CD4-positive, alpha-beta T cell (primary cell): ENCODE data around the gene FKRP. TPM values are rescaled to one million over a fixed set of nuclear protein-coding genes. Genes with fewer than 3 reads are reported as not detected.
A peak's percentile ranks its signal among the peaks of the same experiment; 100 is the strongest.

Experiments used
- ATAC-seq: fragments of 200-7000 bp; cut with Tn5 transposase; one replicate; pipeline ENCODE4 v1.10.0; 2022; ENCODE audit warnings: mild to moderate bottlenecking; ENCODE audit not compliant: poor library complexity
- CTCF ChIA-PET: fragments of 350-600 bp; sonication (Branson Sonifier 250); formaldehyde crosslinking; loops from one replicate; lab custom pipeline; 2021; ENCODE audit warnings: antibody characterized with exemption, inconsistent platforms; lab: Charles Lee
- POLR2A ChIA-PET: fragments of 350-600 bp; sonication (Branson Sonifier 250); formaldehyde crosslinking; loops from one replicate; lab custom pipeline; 2021; ENCODE audit warnings: antibody characterized with exemption, inconsistent platforms; lab: Charles Lee
- DNase-seq, 14 experiments: peaks; one replicate each; pipeline ENCODE4 v3.0.0-alpha.2; 2013 to 2020; ENCODE audit warnings: mixed read lengths in 2 of 14
- H3K27ac ChIP-seq, 2 donors: one replicate each; pipeline versions ENCODE4 v1.5.1 to v1.7.0; 2013; ENCODE audit warnings: low read length in 2 of 2, low read depth in 1 of 2, mild to moderate bottlenecking in 1 of 2
- H3K27me3 ChIP-seq, 2 experiments: 1 replicate in 1 of 2; 2 replicates in 1 of 2; pipeline versions ENCODE4 v1.6.1 to v1.7.0; 2013; ENCODE audit warnings: low read length in 2 of 2, control low read depth in 1 of 2, mild to moderate bottlenecking in 1 of 2, moderate library complexity in 1 of 2; ENCODE audit not compliant: insufficient read depth in 2 of 2, control insufficient read depth in 1 of 2
- H3K36me3 ChIP-seq: one replicate; pipeline ENCODE4 v1.6.1; 2013; ENCODE audit warnings: low read length, control low read depth; ENCODE audit not compliant: insufficient read depth
- H3K4me1 ChIP-seq: one replicate; pipeline ENCODE4 v1.6.1; 2013; ENCODE audit warnings: low read length, control low read depth; ENCODE audit not compliant: insufficient read depth
- H3K4me3 ChIP-seq: one replicate; pipeline ENCODE4 v1.5.1; 2013; ENCODE audit warnings: mild to moderate bottlenecking, low read length, moderate library complexity
- H3K9me3 ChIP-seq, 2 experiments: 1 replicate in 1 of 2; 2 replicates in 1 of 2; pipeline versions ENCODE4 v1.6.1 to v1.7.0; 2013; ENCODE audit warnings: low read length in 2 of 2, mild to moderate bottlenecking in 2 of 2, control low read depth in 1 of 2, moderate library complexity in 1 of 2; ENCODE audit not compliant: control insufficient read depth in 1 of 2, insufficient read depth in 1 of 2
- H3K27ac Mint-ChIP-seq: one replicate; pipeline ENCODE4 v1.8.0; 2020; ENCODE audit warnings: mixed read lengths
- H3K27me3 Mint-ChIP-seq: one replicate; pipeline ENCODE4 v1.8.0; 2021; ENCODE audit warnings: mixed read lengths
- H3K36me3 Mint-ChIP-seq: one replicate; pipeline ENCODE4 v1.8.0; 2021; ENCODE audit warnings: low read depth, mixed read lengths
- H3K4me1 Mint-ChIP-seq: one replicate; pipeline ENCODE4 v1.8.0; 2021; ENCODE audit warnings: low read depth, mixed read lengths
- H3K4me3 Mint-ChIP-seq: one replicate; pipeline ENCODE4 v1.8.0; 2020; ENCODE audit warnings: mild to moderate bottlenecking, mixed read lengths
- H3K9me3 Mint-ChIP-seq: one replicate; pipeline ENCODE4 v1.8.0; 2020; ENCODE audit warnings: mixed read lengths
- CTCF ChIP-seq: fragments of 200-600 bp; IDR thresholded peaks from one replicate; pipeline ENCODE4 v1.8.0; 2022; ENCODE audit warnings: antibody characterized with exemption, mild to moderate bottlenecking
- intact Hi-C, 2 experiments: fragments of 100-400 bp; cut with DNase I in 1 of 2; cut with micrococcal nuclease in 1 of 2; formaldehyde crosslinking; loops; one replicate each; pipeline versions ENCODE4 v1.15.1 to v1.9.0; 2023 to 2025; cut with DNase I, micrococcal nuclease
- total RNA-seq, 174 experiments: library from RNA in 2 of 174; stranded (reverse) in 2 of 174; gene quantifications; one replicate each; pipeline ENCODE4 v1.2.3 and lab custom pipeline; 2021 to 2026

The FKRP gene
- total RNA-seq, 2 experiments from 2014 or later = 19.0 to 20.2 TPM

GRCh38 chr19:46788968-46789338 lies 43.1 kb downstream of the FKRP start:
- Mint-ChIP-seq H3K4me3 (peak overlapping the region; percentile 93), H3K27me3 (no peaks in the 10 kb centered on the region), H3K27ac (peak overlapping the region; percentile 86), H3K36me3 (peaks cover 14% of the 10 kb centered on the region), H3K9me3 (no peaks in the 10 kb centered on the region), H3K4me1 (peaks cover 56% of the 10 kb centered on the region)
- ChIA-PET POLR2A (interaction anchor here (0.5 to 2.3 kb wide), 11 partner anchors 14 to 437 kb away, joined by 3 to 9 read pairs (median 4); partner anchors contain the start of genes AP2S1, CALM3 and DACT3), CTCF (interaction anchor here (1.2 to 3.7 kb wide), 2 partner anchors 22 to 51 kb away, joined by 4 to 16 read pairs; no protein-coding TSS in a partner anchor)
- Histone ChIP-seq H3K36me3 (peaks cover 4% of the 10 kb centered on the region), H3K4me1 (peaks cover 66% of the 10 kb centered on the region), H3K4me3 (peak overlapping the region; percentile 76), H3K27me3 (no peaks in the 10 kb centered on the region), H3K27ac (no peak overlapping the region), H3K9me3 (no peaks in the 10 kb centered on the region)
- intact Hi-C loops = loop anchor here (5.0 to 10.0 kb wide), 4 partner anchors 33 to 1536 kb away; partner anchors contain the start of genes CCDC9 (in 1 of the 2), EMP3 (in 1 of the 2) and TMEM160 (in 1 of the 2)
- no peak for ATAC-seq
- no peak for TF ChIP-seq CTCF
- no peak for DNase-seq

- Mint-ChIP-seq H3K4me3 (peak overlapping the region; percentile 93), H3K27ac (peak overlapping the region; percentile 36), H3K27me3 (no peaks in the 10 kb centered on the region), H3K36me3 (peaks cover 14% of the 10 kb centered on the region), H3K4me1 (peaks cover 52% of the 10 kb centered on the region), H3K9me3 (no peaks in the 10 kb centered on the region)
- no peak for ATAC-seq
- DNase-seq = no peak
- POLR2A ChIA-PET = interaction anchor here (0.5 to 2.3 kb wide), 6 partner anchors 14 to 437 kb away, joined by 3 to 9 read pairs (median 4); partner anchors contain the start of gene DACT3
- H3K4me1 ChIP-seq = peaks cover 62% of the 10 kb centered on the region
- TF ChIP-seq CTCF = no peak
- H3K27ac ChIP-seq = no peak overlapping the region
- no peaks in the 10 kb centered on the region for H3K27me3 ChIP-seq
- CTCF ChIA-PET = interaction anchor here (1.0 to 3.7 kb wide), 3 partner anchors 23 to 51 kb away, joined by 3 to 16 read pairs (median 4); no protein-coding TSS in a partner anchor
- H3K9me3 ChIP-seq = no peaks in the 10 kb centered on the region
- intact Hi-C loops = loop anchor here (5.0 to 10.0 kb wide), 4 partner anchors 33 to 1535 kb away; partner anchors contain the start of genes CCDC9 (in 1 of the 2), EMP3 (in 1 of the 2) and TMEM160 (in 1 of the 2)
- H3K4me3 ChIP-seq = no peak overlapping the region
- no peaks in the 10 kb centered on the region for H3K36me3 ChIP-seq
Observed at GRCh38 chr19:46789371-46789770, 43.5 kb downstream of the FKRP start.

GRCh38 chr19:46791944-46792343 lies 46.1 kb downstream of the FKRP start:
- intact Hi-C loops = no loop called here
- Mint-ChIP-seq H3K27me3 (no peaks in the 10 kb centered on the region), H3K27ac (peak overlapping the region; percentile 38), H3K9me3 (no peaks in the 10 kb centered on the region), H3K4me1 (peaks cover 26% of the 10 kb centered on the region), H3K4me3 (peak overlapping the region; percentile 54), H3K36me3 (peaks cover 3% of the 10 kb centered on the region)
- Histone ChIP-seq H3K27ac (no peak overlapping the region), H3K4me1 (peaks cover 36% of the 10 kb centered on the region), H3K36me3 (no peaks in the 10 kb centered on the region), H3K27me3 (no peaks in the 10 kb centered on the region), H3K9me3 (no peaks in the 10 kb centered on the region), H3K4me3 (no peak overlapping the region)
- ChIA-PET POLR2A (no interaction called here), CTCF (interaction anchor here (1.2 kb wide), 1 partner anchor 25 kb away, joined by 3 read pairs; no protein-coding TSS in a partner anchor)
- DNase-seq (peak in 7 of 14 experiments; percentile 1 to 88 (median 25)), ATAC-seq (peak; percentile 42)
- TF ChIP-seq CTCF = no peak
